Naive thymus-derived CD8-positive, alpha-beta T cell (primary cell): ENCODE measurements around the gene ASIC1. TPM values are rescaled to one million over a fixed set of nuclear protein-coding genes. Genes with fewer than 3 reads are reported as not detected.

ENCODE experiments used
- ATAC-seq, 2 donors: fragments of 150-1000 bp; cut with Tn5 transposase in 1 of 2; sonication (Bioruptor Pico), chemical (Tn5 transposase) in 1 of 2; 1 replicate in 1 of 2; 2 replicates in 1 of 2; pipeline ENCODE4 v1.10.0; 2021; ENCODE audit warnings: mild to moderate bottlenecking in 2 of 2, moderate library complexity in 2 of 2
- POLR2A ChIA-PET: fragments of 350-600 bp; sonication (Branson Sonifier 250); formaldehyde crosslinking; loops from one replicate; lab custom pipeline; 2021; ENCODE audit warnings: antibody characterized with exemption; lab: Charles Lee
- DNase-seq, 10 donors: peaks; one replicate each; pipeline versions ENCODE4 v3.0.0 to v3.0.0-alpha.2; 2020 to 2022
- H3K27ac Mint-ChIP-seq, 10 donors: one replicate each; pipeline ENCODE4 v1.8.0; 2020 to 2022; ENCODE audit warnings: mild to moderate bottlenecking in 10 of 10, mixed read lengths in 10 of 10, moderate library complexity in 4 of 10, inconsistent platforms in 1 of 10
- H3K27me3 Mint-ChIP-seq, 5 donors: one replicate each; pipeline ENCODE4 v1.8.0; 2021 to 2022; ENCODE audit warnings: mixed read lengths in 5 of 5
- H3K36me3 Mint-ChIP-seq, 3 donors: one replicate each; pipeline ENCODE4 v1.8.0; 2020 to 2022; ENCODE audit warnings: mixed read lengths in 3 of 3, mild to moderate bottlenecking in 2 of 3, inconsistent platforms in 1 of 3
- H3K4me1 Mint-ChIP-seq, 4 donors: one replicate each; pipeline ENCODE4 v1.8.0; 2021 to 2022; ENCODE audit warnings: mixed read lengths in 4 of 4
- H3K4me3 Mint-ChIP-seq, 10 donors: one replicate each; pipeline ENCODE4 v1.8.0; 2020 to 2022; ENCODE audit warnings: mild to moderate bottlenecking in 10 of 10, mixed read lengths in 10 of 10, moderate library complexity in 6 of 10, inconsistent platforms in 1 of 10
- H3K9me3 Mint-ChIP-seq, 9 donors: one replicate each; pipeline ENCODE4 v1.8.0; 2020 to 2022; ENCODE audit warnings: mixed read lengths in 9 of 9, mild to moderate bottlenecking in 3 of 9, inconsistent platforms in 1 of 9, moderate library complexity in 1 of 9
- polyA plus RNA-seq, 3 donors: library from polyadenylated mRNA; unstranded; fragments of 300-500 nt; fragmentation: Illumina TruSeq; gene quantifications; one replicate each; pipeline ENCODE4 v1.2.3, GENCODE V29; 2021
- total RNA-seq, 8 experiments: library from RNA in 2 of 8; stranded (reverse) in 2 of 8; gene quantifications; one replicate each; pipeline ENCODE4 v1.2.3 and lab custom pipeline; 2021 to 2026

ASIC1 gene
- total and polyA plus RNA-seq, 5 experiments from 2014 or later = 0.97 to 12.2 (median 1.3) TPM

DNA sequence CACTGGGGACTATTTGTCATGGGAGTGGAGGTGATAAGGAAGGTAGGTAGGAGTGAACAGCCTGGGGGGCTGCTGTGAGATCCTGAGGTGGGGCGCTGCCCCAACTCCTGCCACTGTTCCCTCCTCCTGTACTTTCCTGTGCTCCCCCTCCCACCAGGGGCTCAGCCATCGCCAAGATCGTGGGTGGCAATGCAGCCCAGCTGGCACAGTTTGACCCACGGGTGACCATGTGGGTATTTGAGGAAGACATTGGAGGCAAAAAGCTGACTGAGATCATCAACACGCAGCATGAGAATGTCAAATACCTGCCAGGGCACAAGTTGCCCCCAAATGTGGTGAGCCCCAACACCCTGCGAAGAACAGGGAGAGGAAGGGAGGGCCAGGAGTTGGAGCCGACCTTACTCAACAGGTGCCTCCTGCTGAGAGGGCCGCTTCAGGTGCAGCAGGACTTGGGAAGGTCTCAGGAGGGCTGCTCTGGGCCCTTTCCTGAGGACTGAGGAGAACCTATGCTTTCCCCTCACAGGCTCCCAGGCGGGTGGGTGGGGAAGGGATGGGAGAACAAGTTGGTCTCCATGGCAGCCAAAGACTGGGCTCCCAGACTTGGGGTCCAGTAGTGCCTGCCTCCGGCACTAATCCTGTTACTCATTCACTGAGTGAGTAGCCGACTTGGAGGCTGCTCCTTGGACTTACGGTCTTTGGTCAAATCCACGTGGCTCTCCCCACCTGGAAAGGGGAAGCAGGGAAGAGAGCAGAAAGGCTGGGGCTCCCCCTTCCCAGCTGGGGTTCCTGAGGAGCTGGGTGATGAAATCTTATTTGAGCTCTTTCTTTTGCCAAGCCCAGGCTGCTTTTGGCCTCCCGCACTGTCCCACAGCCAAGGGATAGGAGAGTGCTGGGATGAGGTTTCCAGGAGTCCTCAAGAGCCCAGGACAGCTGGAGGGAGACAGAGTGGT is 47.3 kb downstream of the ASIC1 start:
- Mint-ChIP-seq H3K27ac (peak overlapping the region in 1 of 10 donors; percentile 22), H3K27me3 (peaks cover 0 to 9% (median 0%) of the 10 kb centered on the region in 5 donors), H3K4me3 (no peak overlapping the region), H3K4me1 (peaks cover 0 to 6% (median 2%) of the 10 kb centered on the region in 4 donors), H3K9me3 (no peaks in the 10 kb centered on the region), H3K36me3 (peaks cover 0 to 22% (median under 1%) of the 10 kb centered on the region in 3 donors)
- ATAC-seq (no peak), DNase-seq (no peak)
- POLR2A ChIA-PET = interaction anchor here (0.9 to 1.8 kb wide), 2 partner anchors 15 to 20 kb away, joined by 3 to 4 read pairs; partner anchors contain the start of gene SMARCD1

DNA sequence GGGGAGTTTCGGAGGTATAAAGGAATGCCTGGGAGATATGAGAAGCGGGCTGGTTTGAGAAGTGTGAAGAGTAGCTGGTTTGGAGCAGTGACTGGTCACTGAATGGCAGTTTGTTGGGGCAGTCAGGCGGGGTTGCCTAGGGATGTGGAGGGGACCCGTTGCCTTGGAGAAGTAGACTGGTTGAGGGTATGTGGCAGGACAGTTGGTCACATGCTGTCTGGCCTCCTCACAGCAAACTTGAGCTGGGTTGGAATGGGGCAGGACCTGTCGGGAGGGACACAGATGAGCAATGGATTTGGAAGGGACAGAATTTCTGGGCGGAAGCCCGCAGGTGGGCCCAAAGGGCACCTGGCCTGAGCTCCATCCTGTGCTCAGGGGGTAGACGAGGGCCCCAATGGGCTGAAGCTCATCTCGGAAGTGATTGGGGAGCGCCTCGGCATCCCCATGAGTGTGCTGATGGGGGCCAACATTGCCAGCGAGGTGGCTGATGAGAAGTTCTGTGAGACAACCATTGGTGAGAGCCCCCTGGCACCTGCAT is 48.6 kb downstream of the ASIC1 start:
- POLR2A ChIA-PET = no interaction called here
- Mint-ChIP-seq H3K9me3 (no peaks in the 10 kb centered on the region), H3K27ac (peak overlapping the region in 1 of 10 donors; percentile 82), H3K36me3 (peaks cover 0 to 10% (median 0%) of the 10 kb centered on the region in 3 donors), H3K27me3 (peaks cover 0 to 9% (median 0%) of the 10 kb centered on the region in 5 donors), H3K4me1 (peaks cover 3 to 12% (median 8%) of the 10 kb centered on the region in 4 donors), H3K4me3 (no peak overlapping the region)
- ATAC-seq (no peak), DNase-seq (no peak)

DNA sequence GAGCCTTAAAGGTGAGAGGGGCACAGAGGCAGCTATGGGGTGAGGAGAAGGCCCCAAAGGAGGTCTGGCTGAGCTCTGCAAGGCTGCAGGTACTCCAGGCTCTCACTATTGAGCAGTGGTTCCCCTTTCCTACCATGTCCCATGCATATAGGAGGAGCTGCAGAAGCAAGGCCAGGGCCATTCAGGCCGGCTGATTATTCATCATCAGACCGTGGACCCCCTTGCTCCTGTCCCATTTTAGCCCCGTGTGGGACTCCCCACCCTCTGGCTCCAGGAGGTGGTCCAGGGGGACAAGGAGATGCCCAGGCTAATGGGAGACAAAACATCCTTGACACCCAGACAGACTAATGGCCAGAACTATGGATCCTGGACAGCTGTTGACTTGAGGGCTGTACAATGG is 49.5 kb downstream of the ASIC1 start:
- peak overlapping the region in 1 of 10 donors; percentile 4 for H3K4me3 Mint-ChIP-seq
- ATAC-seq (no peak), DNase-seq (no peak)
- H3K27me3 Mint-ChIP-seq = peaks cover 0 to 9% (median 0%) of the 10 kb centered on the region in 5 donors
- H3K36me3 Mint-ChIP-seq = peaks cover 0 to under 1% (median 0%) of the 10 kb centered on the region in 3 donors
- peaks cover 5 to 20% (median 14%) of the 10 kb centered on the region in 4 donors for H3K4me1 Mint-ChIP-seq
- peak overlapping the region in 1 of 10 donors; percentile 7 for H3K27ac Mint-ChIP-seq
- POLR2A ChIA-PET = no interaction called here
- H3K9me3 Mint-ChIP-seq = no peaks in the 10 kb centered on the region

DNA sequence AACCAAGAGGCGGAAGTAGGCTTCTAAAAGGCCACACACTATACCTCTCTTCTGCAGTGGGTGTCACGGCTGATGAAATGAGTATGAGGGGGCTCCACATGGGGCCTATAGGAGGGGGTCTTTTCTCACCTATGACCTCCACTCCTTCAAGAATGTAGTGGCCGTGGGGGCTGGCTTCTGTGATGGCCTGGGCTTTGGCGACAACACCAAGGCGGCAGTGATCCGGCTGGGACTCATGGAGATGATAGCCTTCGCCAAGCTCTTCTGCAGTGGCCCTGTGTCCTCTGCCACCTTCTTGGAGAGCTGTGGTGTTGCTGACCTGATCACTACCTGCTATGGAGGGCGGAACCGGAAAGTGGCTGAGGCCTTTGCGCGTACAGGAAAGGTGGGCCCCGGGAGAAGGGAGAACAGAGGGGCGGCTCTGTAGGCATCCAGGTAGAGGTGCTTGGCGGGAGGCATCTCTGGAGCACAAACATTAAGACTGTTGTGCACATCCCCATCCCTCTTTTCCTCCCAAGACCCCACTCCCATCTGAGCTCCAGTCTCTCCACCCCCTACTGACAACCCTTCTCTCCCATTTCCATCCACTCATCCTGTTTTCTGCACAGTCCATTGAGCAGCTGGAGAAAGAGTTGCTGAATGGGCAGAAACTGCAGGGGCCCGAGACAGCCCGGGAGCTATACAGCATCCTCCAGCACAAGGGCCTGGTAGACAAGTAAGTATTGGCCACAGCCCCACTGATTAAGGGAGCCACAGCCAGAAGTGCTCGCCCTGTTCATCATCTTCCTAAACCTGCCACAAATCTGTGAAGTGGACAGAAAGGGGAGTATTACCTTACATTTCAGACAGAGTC is 50.2 kb downstream of the ASIC1 start:
- no peak overlapping the region for H3K27ac Mint-ChIP-seq
- no peaks in the 10 kb centered on the region for H3K9me3 Mint-ChIP-seq
- H3K27me3 Mint-ChIP-seq = peaks cover 0 to 9% (median 0%) of the 10 kb centered on the region in 5 donors
- H3K4me3 Mint-ChIP-seq = no peak overlapping the region
- POLR2A ChIA-PET = interaction anchor here (0.6 to 0.7 kb wide), 3 partner anchors 14 to 32 kb away, joined by 3 to 4 read pairs (median 3); no protein-coding TSS in a partner anchor
- no peaks in the 10 kb centered on the region for H3K36me3 Mint-ChIP-seq
- DNase-seq (no peak), ATAC-seq (no peak)
- H3K4me1 Mint-ChIP-seq = peaks cover 5 to 24% (median 15%) of the 10 kb centered on the region in 4 donors

DNA sequence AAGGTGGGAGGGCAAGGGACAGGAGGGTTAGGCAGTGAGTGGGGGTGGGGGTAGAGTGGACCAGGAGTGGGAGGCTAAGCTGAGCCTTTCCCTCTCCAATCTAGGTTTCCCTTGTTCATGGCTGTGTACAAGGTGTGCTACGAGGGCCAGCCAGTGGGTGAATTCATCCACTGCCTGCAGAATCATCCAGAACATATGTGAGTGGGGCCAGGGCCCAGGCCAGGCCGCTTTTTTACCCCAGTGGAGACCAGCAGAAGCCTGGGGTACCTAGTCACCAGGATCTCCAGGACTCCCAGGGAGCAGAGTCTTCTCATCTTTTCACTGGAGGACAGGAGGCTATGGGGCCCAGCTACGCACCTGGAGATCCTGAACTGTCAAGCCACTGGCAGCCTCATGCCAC is 51.9 kb downstream of the ASIC1 start:
- H3K4me1 Mint-ChIP-seq = peaks cover 5 to 38% (median 18%) of the 10 kb centered on the region in 4 donors
- H3K27me3 Mint-ChIP-seq = peaks cover 0 to 9% (median 0%) of the 10 kb centered on the region in 5 donors
- no peak overlapping the region for H3K27ac Mint-ChIP-seq
- no peak overlapping the region for H3K4me3 Mint-ChIP-seq
- POLR2A ChIA-PET = interaction anchor here (1.3 to 5.0 kb wide), 2 partner anchors 25 to 58 kb away, joined by 5 to 73 read pairs; partner anchors contain the start of gene CERS5
- DNase-seq = no peak
- peaks cover 0 to under 1% (median 0%) of the 10 kb centered on the region in 3 donors for H3K36me3 Mint-ChIP-seq
- no peak for ATAC-seq
- no peaks in the 10 kb centered on the region for H3K9me3 Mint-ChIP-seq

DNA sequence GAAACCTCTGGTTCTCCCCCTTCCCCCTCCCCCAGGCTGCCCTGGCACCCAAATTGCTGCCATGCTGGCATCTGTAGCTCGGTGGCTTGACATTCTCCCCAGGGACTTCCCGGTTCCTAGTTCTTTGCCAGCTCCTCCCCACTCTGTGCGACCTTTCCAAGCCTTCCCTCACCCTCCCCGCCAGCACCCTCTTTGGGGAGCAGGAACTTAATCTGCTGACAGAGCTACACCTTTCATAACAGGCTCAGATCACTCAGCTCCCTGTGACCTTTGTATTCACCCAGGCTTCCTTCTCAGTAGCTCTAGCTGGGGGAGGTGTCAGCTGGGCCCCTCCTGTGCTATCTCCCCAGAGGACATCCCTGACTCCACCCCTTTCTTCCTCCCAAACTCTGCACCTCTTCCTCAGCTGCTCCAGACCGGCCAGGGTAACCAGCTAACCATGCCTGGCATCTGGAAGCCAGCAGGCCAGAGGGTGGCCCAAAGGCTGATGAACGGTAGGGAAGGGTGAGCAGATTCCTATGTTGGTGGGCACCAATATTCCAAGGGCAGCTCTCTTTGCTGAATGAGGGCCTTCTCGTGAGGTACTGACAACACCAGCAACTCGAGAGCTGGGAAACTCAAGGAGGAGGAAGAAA is 52.8 kb downstream of the ASIC1 start:
- POLR2A ChIA-PET = interaction anchor here (0.8 to 5.0 kb wide), 5 partner anchors 16 to 57 kb away, joined by 3 to 73 read pairs (median 21); partner anchors contain the start of genes CERS5 and SMARCD1
- H3K4me3 Mint-ChIP-seq = peak overlapping the region in 4 of 10 donors; percentile 33 to 97 (median 60)
- peak overlapping the region in 4 of 10 donors; percentile 31 to 99 (median 70) for H3K27ac Mint-ChIP-seq
- H3K9me3 Mint-ChIP-seq = no peaks in the 10 kb centered on the region
- H3K27me3 Mint-ChIP-seq = peaks cover 0 to 9% (median 0%) of the 10 kb centered on the region in 5 donors
- peaks cover 7 to 41% (median 23%) of the 10 kb centered on the region in 4 donors for H3K4me1 Mint-ChIP-seq
- no peak for ATAC-seq
- H3K36me3 Mint-ChIP-seq = peaks cover 0 to 9% (median 0%) of the 10 kb centered on the region in 3 donors
- DNase-seq = no peak

DNA sequence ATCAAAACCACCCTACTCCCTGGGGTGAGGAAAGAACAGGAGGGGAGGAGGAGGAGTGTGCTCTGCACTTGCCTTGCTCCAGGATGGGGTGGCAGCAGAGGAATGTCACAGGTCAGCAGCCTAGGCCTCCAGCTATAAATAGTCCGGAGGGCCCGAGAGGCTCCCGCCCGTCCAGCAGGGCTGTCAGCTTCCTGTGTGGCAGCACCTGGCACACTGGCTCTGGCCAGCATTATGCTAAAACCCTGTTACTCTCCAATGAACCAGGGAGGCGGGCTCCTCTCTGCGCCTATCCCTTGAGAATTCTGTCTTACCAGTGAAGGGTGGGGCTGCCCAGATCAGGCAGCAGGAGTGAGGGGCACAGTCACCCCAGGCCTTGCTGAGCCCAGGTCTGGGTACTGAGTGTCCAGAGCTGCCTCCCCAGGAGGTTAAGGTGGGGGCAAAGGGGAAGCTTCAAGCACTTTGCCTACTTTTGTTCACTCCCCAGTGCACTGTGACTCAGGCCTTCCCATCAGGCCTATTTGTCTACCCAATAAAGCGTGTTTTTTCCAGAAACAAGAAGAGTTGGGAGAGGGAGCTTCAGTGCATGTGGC is 53.5 kb downstream of the ASIC1 start:
- Mint-ChIP-seq H3K9me3 (no peaks in the 10 kb centered on the region), H3K27ac (peak overlapping the region in 7 of 10 donors; percentile 40 to 99 (median 97)), H3K4me1 (peaks cover 8 to 46% (median 29%) of the 10 kb centered on the region in 4 donors), H3K27me3 (peaks cover 0 to 4% (median 0%) of the 10 kb centered on the region in 5 donors), H3K4me3 (peak overlapping the region; percentile 94 to 99 (median 98)), H3K36me3 (peaks cover 0 to 15% (median 0%) of the 10 kb centered on the region in 3 donors)
- POLR2A ChIA-PET = interaction anchor here (0.6 to 5.0 kb wide), 19 partner anchors 8 to 1128 kb away, joined by 3 to 73 read pairs (median 6); partner anchors contain the start of genes ATF1, CERS5, DAZAP2 and GPD1
- peak in 2 of 10 donors; percentile 12 for DNase-seq
- ATAC-seq = no peak

DNA sequence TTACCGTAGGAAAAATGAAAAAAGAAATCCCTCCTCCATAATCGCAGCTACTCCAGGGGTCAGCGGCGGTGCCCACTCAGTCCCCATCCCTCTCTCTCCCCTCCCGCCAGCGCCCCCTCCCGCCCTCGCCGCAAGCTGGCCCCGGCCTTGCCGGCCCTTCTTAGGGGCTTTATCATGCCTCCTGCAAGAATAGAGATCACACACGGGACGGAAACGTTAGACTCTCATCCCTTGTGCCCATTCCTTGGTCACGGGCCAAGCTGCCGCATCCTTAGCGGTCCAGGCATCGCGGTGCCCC is 53.9 kb downstream of the ASIC1 start:
- POLR2A ChIA-PET = interaction anchor here (0.6 to 5.0 kb wide), 26 partner anchors 8 to 1127 kb away, joined by 3 to 73 read pairs (median 6); partner anchors contain the start of genes ATF1, CERS5, DAZAP2 and GPD1
- Mint-ChIP-seq H3K36me3 (peaks cover 0 to 20% (median 0%) of the 10 kb centered on the region in 3 donors), H3K9me3 (no peaks in the 10 kb centered on the region), H3K27me3 (no peaks in the 10 kb centered on the region), H3K4me3 (peak overlapping the region; percentile 94 to 99 (median 98)), H3K4me1 (peaks cover 9 to 49% (median 34%) of the 10 kb centered on the region in 4 donors), H3K27ac (peak overlapping the region; percentile 90 to 99 (median 98))
- DNase-seq = no peak
- ATAC-seq = no peak

DNA sequence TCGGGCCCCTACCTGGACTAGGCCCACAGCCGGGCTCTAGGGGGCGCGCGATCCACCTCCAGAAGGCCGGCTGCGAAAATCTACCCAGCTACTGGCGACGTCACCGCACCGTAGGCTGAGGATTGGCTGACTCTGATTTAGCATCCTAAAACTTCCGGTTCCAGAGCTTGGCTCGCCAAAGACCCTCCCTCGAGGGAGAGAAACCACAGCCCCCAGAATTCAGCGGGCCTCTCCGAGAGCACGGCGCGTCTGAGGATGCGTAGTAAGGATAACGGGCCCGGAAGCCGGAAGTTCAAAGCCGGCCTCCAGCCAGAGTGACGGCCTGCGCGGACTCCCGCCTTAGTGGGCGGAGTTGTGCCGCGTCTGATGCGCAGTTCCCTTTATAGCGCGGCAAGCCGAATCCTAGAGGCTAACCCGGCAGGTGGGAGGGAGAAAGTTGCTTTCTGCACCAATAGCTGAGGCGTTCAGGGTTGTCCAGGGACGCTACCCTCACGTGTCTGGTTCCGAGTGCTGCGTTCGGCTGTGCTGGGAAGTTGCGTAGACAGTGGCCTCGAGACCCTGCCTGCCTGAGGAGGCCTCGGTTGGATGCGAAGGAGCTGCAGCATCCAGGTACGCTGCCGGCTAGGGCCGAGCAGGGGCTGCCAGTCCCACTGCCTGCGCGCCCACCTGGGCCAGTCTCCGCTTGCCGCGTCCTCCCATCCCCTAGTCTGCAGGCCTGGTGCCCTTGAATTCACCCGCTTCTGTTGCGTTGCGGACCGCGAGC is 54.5 kb downstream of the ASIC1 start, which contains the start of gene COX14:
TSS of gene COX14 (plus strand) at position 544 of the 763 bp plus-strand sequence. CDS start 7,808 bp downstream, outside the sequence.
- Mint-ChIP-seq H3K4me1 (peaks cover 11 to 55% (median 39%) of the 10 kb centered on the region in 4 donors), H3K4me3 (peak within 1 kb of the TSS; percentile 94 to 99 (median 98)), H3K9me3 (no peaks in the 10 kb centered on the region), H3K27ac (peak within 1 kb of the TSS; percentile 94 to 99 (median 98)), H3K27me3 (no peaks in the 10 kb centered on the region), H3K36me3 (peaks cover 0 to 25% (median 0%) of the 10 kb centered on the region in 3 donors)
- DNase-seq (peak; percentile 96 to 100 (median 99)), ATAC-seq (peak; percentile 86 to 88)
- POLR2A ChIA-PET = interaction anchor here (0.6 to 5.0 kb wide), 35 partner anchors 9 to 1127 kb away, joined by 3 to 73 read pairs (median 4); partner anchors contain the start of genes ATF1, CERS5, CSRNP2 and DAZAP2
